Measurements from ENCODE around the gene POLA1. TPM values are rescaled to one million over a fixed set of nuclear protein-coding genes. Genes with fewer than 3 reads are reported as not detected.
A peak's percentile ranks its signal among the peaks of the same experiment; 100 is the strongest.

The POLA1 gene
- total and polyA plus RNA-seq, 4 experiments from 2014 or later = 4.9 to 9.1 (median 7.0) TPM

- no peaks in the 10 kb centered on the region for H3K4me1 Mint-ChIP-seq
- H3K9me3 Mint-ChIP-seq = peaks cover 0 to 1% (median 0%) of the 10 kb centered on the region in 8 donors
- no peak overlapping the region for H3K27ac Mint-ChIP-seq
- Histone ChIP-seq H3K36me3 (ENCODE audit: insufficient read depth, low read length) (no peaks in the 10 kb centered on the region), H3K9me3 (ENCODE audit: control insufficient read depth in 1 of 2, low read length in 2 of 2) (no peaks in the 10 kb centered on the region), H3K27me3 (ENCODE audit: insufficient read depth, low read length) (no peaks in the 10 kb centered on the region), H3K4me3 (ENCODE audit: low read length in 2 of 2) (no peak overlapping the region), H3K27ac (ENCODE audit: low read depth, low read length) (no peak overlapping the region), H3K4me1 (ENCODE audit: insufficient read depth, low read length) (no peaks in the 10 kb centered on the region)
- ChIA-PET CTCF (ENCODE audit: partially characterized antibody) (no interaction called here), POLR2A (ENCODE audit: partially characterized antibody) (no interaction called here)
- no peak for DNase-seq
- H3K27me3 Mint-ChIP-seq = no peaks in the 10 kb centered on the region
- H3K4me3 Mint-ChIP-seq = no peak overlapping the region
- intact Hi-C loops (cut with micrococcal nuclease) = no loop called here
- peaks cover 2 to 5% of the 10 kb centered on the region in 2 donors for H3K36me3 Mint-ChIP-seq
These were observed 296.8 kb downstream of the POLA1 start for GRCh38 chrX:24990535-24990934.

- ChIA-PET POLR2A (ENCODE audit: partially characterized antibody) (no interaction called here), CTCF (ENCODE audit: partially characterized antibody) (no interaction called here)
- no peak overlapping the region for H3K27ac ChIP-seq (ENCODE audit: low read depth, low read length)
- Mint-ChIP-seq H3K27me3 (no peaks in the 10 kb centered on the region), H3K4me1 (no peaks in the 10 kb centered on the region), H3K9me3 (no peaks in the 10 kb centered on the region), H3K4me3 (no peak overlapping the region), H3K27ac (no peak overlapping the region), H3K36me3 (peaks cover 0 to 10% of the 10 kb centered on the region in 2 donors)
- no peaks in the 10 kb centered on the region for H3K4me1 ChIP-seq (ENCODE audit: insufficient read depth, low read length)
- H3K27me3 ChIP-seq (ENCODE audit: insufficient read depth, low read length) = no peaks in the 10 kb centered on the region
- intact Hi-C loops (cut with micrococcal nuclease) = no loop called here
- H3K4me3 ChIP-seq (ENCODE audit: low read length in 2 of 2) = no peak overlapping the region
- no peaks in the 10 kb centered on the region for H3K36me3 ChIP-seq (ENCODE audit: insufficient read depth, low read length)
- no peak for DNase-seq
- no peaks in the 10 kb centered on the region for H3K9me3 ChIP-seq (ENCODE audit: control insufficient read depth in 1 of 2, low read length in 2 of 2)
These were observed 300.2 kb downstream of the POLA1 start for GRCh38 chrX:24993879-24994278.

- POLR2A ChIA-PET (ENCODE audit: partially characterized antibody) = no interaction called here
- H3K27ac Mint-ChIP-seq = no peak overlapping the region
- CTCF ChIA-PET (ENCODE audit: partially characterized antibody) = no interaction called here
These were observed 302.5 kb downstream of the POLA1 start for GRCh38 chrX:24996096-24996709.

GRCh38 chrX:24999511-24999910, 305.8 kb downstream of the POLA1 start:
- CTCF ChIA-PET (ENCODE audit: partially characterized antibody) = no interaction called here
- POLR2A ChIA-PET (ENCODE audit: partially characterized antibody) = no interaction called here
- Mint-ChIP-seq H3K9me3 (peaks cover 0 to 4% (median 0%) of the 10 kb centered on the region in 8 donors), H3K36me3 (peaks cover 0 to 10% of the 10 kb centered on the region in 2 donors), H3K27me3 (peaks cover 6 to 11% of the 10 kb centered on the region in 2 donors), H3K4me3 (peak overlapping the region in 1 of 8 donors; percentile 34), H3K27ac (no peak overlapping the region), H3K4me1 (peaks cover 5 to 19% (median 10%) of the 10 kb centered on the region in 4 donors)
- DNase-seq = no peak
- no peaks in the 10 kb centered on the region for H3K4me1 ChIP-seq (ENCODE audit: insufficient read depth, low read length)
- H3K27ac ChIP-seq (ENCODE audit: low read depth, low read length) = no peak overlapping the region
- no peaks in the 10 kb centered on the region for H3K27me3 ChIP-seq (ENCODE audit: insufficient read depth, low read length)
- no peak overlapping the region for H3K4me3 ChIP-seq (ENCODE audit: low read length in 2 of 2)
- no peaks in the 10 kb centered on the region for H3K36me3 ChIP-seq (ENCODE audit: insufficient read depth, low read length)
- intact Hi-C loops (cut with micrococcal nuclease) = no loop called here
- no peaks in the 10 kb centered on the region for H3K9me3 ChIP-seq (ENCODE audit: control insufficient read depth in 1 of 2, low read length in 2 of 2)

More at GRCh38 chrX:24996096-24996709, 302.5 kb downstream of the POLA1 start:
- no peak for DNase-seq
- Mint-ChIP-seq H3K4me3 (no peak overlapping the region), H3K4me1 (no peaks in the 10 kb centered on the region), H3K9me3 (no peaks in the 10 kb centered on the region), H3K36me3 (peaks cover 0 to 10% of the 10 kb centered on the region in 2 donors), H3K27me3 (no peaks in the 10 kb centered on the region)
- no peaks in the 10 kb centered on the region for H3K9me3 ChIP-seq (ENCODE audit: control insufficient read depth in 1 of 2, low read length in 2 of 2)
- H3K36me3 ChIP-seq (ENCODE audit: insufficient read depth, low read length) = no peaks in the 10 kb centered on the region
- H3K4me3 ChIP-seq (ENCODE audit: low read length in 2 of 2) = no peak overlapping the region
- H3K4me1 ChIP-seq (ENCODE audit: insufficient read depth, low read length) = no peaks in the 10 kb centered on the region
- no peak overlapping the region for H3K27ac ChIP-seq (ENCODE audit: low read depth, low read length)
- H3K27me3 ChIP-seq (ENCODE audit: insufficient read depth, low read length) = no peaks in the 10 kb centered on the region
- intact Hi-C loops (cut with micrococcal nuclease) = no loop called here

DNA sequence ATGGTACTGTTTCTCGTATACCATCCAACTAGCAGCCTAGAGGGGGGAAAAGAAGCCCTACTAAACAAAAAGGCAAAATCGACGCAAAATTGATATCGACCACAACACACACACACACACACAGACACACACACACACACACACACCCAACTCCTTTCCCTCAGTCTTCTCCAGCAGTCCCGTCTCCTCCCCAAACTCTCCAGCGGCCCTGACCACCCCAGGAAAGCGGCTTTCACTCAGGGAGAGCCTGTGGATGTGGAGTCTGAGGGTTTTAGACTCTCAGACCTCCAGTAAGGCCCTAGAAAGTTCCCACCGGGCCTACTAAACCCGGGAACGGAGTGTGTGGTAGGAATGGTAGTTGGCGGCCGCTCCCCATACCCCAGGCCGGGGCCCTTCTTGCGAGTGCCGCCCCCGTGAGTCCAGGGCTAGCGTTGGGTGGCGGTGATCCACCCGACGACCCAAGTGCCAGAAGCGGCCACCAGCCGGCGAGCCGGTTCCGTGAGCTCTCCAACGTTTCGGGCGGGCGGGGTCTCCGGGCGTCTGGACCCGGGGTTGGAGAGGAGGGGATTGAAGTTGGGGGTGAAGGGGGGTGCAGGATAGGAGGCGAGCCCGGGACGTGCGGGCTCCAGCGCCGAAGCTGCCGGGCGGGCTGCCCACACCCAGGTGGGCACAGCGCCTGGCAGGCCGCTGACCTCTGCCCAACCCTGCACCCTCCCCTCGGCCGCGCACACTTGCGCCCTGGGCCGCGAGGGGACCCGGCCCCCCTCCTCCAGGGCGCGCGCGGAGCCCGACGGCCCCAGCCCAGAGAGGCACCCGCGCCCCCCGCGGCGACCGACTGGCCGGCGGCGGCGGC, 308.3 kb downstream of the POLA1 start:
- CTCF ChIA-PET (ENCODE audit: partially characterized antibody) = no interaction called here

DNA sequence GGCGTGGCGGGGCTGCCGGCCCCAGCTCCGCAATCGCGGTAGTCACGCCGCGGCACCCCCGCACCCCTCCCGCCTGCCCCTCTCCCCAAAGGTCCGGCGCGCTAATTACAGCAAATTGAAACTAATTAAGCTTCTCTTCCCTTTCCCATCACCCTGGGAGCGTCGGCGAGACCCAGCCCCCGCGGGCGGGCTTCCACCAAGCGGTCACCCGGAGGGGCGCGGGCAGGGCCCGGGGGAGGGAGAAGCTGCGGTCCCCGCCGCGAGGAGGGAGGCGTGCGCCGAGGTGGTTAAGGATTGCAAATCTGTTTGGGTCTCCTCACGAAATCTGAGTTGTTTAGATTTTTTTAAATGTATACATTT, 308.9 kb downstream of the POLA1 start:
- H3K4me1 Mint-ChIP-seq = peaks cover 9 to 29% (median 15%) of the 10 kb centered on the region in 4 donors
- no peaks in the 10 kb centered on the region for H3K9me3 ChIP-seq (ENCODE audit: control insufficient read depth in 1 of 2, low read length in 2 of 2)
- CTCF ChIA-PET (ENCODE audit: partially characterized antibody) = no interaction called here
- POLR2A ChIA-PET (ENCODE audit: partially characterized antibody) = no interaction called here
- peak overlapping the region in 3 of 8 donors; percentile 70 to 82 (median 72) for H3K4me3 Mint-ChIP-seq
- H3K36me3 ChIP-seq (ENCODE audit: insufficient read depth, low read length) = no peaks in the 10 kb centered on the region
- H3K4me3 ChIP-seq (ENCODE audit: low read length in 2 of 2) = no peak overlapping the region
- H3K27ac Mint-ChIP-seq = no peak overlapping the region
- H3K9me3 Mint-ChIP-seq = peaks cover 0 to 4% (median 0%) of the 10 kb centered on the region in 8 donors
- no peaks in the 10 kb centered on the region for H3K27me3 ChIP-seq (ENCODE audit: insufficient read depth, low read length)
- H3K4me1 ChIP-seq (ENCODE audit: insufficient read depth, low read length) = no peaks in the 10 kb centered on the region
- no peak overlapping the region for H3K27ac ChIP-seq (ENCODE audit: low read depth, low read length)
- no peaks in the 10 kb centered on the region for H3K36me3 Mint-ChIP-seq
- H3K27me3 Mint-ChIP-seq = peaks cover 16 to 24% of the 10 kb centered on the region in 2 donors
- intact Hi-C loops (cut with micrococcal nuclease) = no loop called here
- no peak for DNase-seq

More for the DNA sequence above, 308.3 kb downstream of the POLA1 start:
- Histone ChIP-seq H3K27ac (ENCODE audit: low read depth, low read length) (no peak overlapping the region), H3K27me3 (ENCODE audit: insufficient read depth, low read length) (no peaks in the 10 kb centered on the region), H3K4me3 (ENCODE audit: low read length in 2 of 2) (no peak overlapping the region), H3K9me3 (ENCODE audit: control insufficient read depth in 1 of 2, low read length in 2 of 2) (no peaks in the 10 kb centered on the region), H3K4me1 (ENCODE audit: insufficient read depth, low read length) (no peaks in the 10 kb centered on the region), H3K36me3 (ENCODE audit: insufficient read depth, low read length) (no peaks in the 10 kb centered on the region)
- Mint-ChIP-seq H3K27ac (no peak overlapping the region), H3K36me3 (no peaks in the 10 kb centered on the region), H3K9me3 (peaks cover 0 to 4% (median 0%) of the 10 kb centered on the region in 8 donors), H3K27me3 (peaks cover 14 to 23% of the 10 kb centered on the region in 2 donors), H3K4me1 (peaks cover 9 to 29% (median 15%) of the 10 kb centered on the region in 4 donors), H3K4me3 (peak overlapping the region in 1 of 8 donors; percentile 13)
- POLR2A ChIA-PET (ENCODE audit: partially characterized antibody) = no interaction called here
- no peak for DNase-seq
- intact Hi-C loops (cut with micrococcal nuclease) = no loop called here

GRCh38 chrX:25003066-25003849, 309.5 kb downstream of the POLA1 start:
- Mint-ChIP-seq H3K4me3 (peak overlapping the region in 7 of 8 donors; percentile 60 to 84 (median 72)), H3K9me3 (peaks cover 0 to 4% (median 0%) of the 10 kb centered on the region in 8 donors), H3K27ac (no peak overlapping the region), H3K4me1 (peaks cover 9 to 29% (median 15%) of the 10 kb centered on the region in 4 donors), H3K27me3 (peaks cover 22 to 29% of the 10 kb centered on the region in 2 donors), H3K36me3 (no peaks in the 10 kb centered on the region)
- Histone ChIP-seq H3K27me3 (ENCODE audit: insufficient read depth, low read length) (no peaks in the 10 kb centered on the region), H3K4me1 (ENCODE audit: insufficient read depth, low read length) (no peaks in the 10 kb centered on the region), H3K4me3 (ENCODE audit: low read length in 2 of 2) (no peak overlapping the region), H3K27ac (ENCODE audit: low read depth, low read length) (no peak overlapping the region), H3K36me3 (ENCODE audit: insufficient read depth, low read length) (no peaks in the 10 kb centered on the region), H3K9me3 (ENCODE audit: control insufficient read depth in 1 of 2, low read length in 2 of 2) (no peaks in the 10 kb centered on the region)
- ChIA-PET POLR2A (ENCODE audit: partially characterized antibody) (no interaction called here), CTCF (ENCODE audit: partially characterized antibody) (no interaction called here)
- DNase-seq = no peak
- intact Hi-C loops (cut with micrococcal nuclease) = no loop called here

Data from CD4-positive, alpha-beta memory T cell (primary cell).